Smooth muscle cell (in vitro differentiated cells): ENCODE data around the gene LHPP. TPM values are rescaled to one million over a fixed set of nuclear protein-coding genes. Genes with fewer than 3 reads are reported as not detected.

Experiments
- DNase-seq: peaks from one replicate; lab custom pipeline; 2025; ENCODE audit not compliant: unreplicated experiment; lab: John Stamatoyannopoulos, UW
- H2AFZ ChIP-seq: fragments of 200-600 bp; sonication (generic); 2 replicates; pipeline ENCODE4 v1.6.0; 2016; ENCODE audit warnings: antibody characterized with exemption, low read depth, mild to moderate bottlenecking
- H3F3A ChIP-seq: fragments of 200-600 bp; sonication (generic); 2 replicates; pipeline ENCODE4 v1.6.0; 2017; ENCODE audit warnings: antibody characterized with exemption, low read depth
- H3K27ac ChIP-seq: fragments of 200-600 bp; sonication (generic); 2 replicates; pipeline ENCODE4 v1.5.1; 2016; ENCODE audit warnings: low read depth, mild to moderate bottlenecking
- H3K27me3 ChIP-seq: fragments of 200-600 bp; sonication (generic); 2 replicates; pipeline ENCODE4 v1.6.1; 2016; ENCODE audit warnings: low read depth, mild to moderate bottlenecking
- H3K36me3 ChIP-seq: fragments of 200-600 bp; sonication (generic); 2 replicates; pipeline ENCODE4 v1.5.1; 2016; ENCODE audit warnings: low read depth
- H3K4me1 ChIP-seq: fragments of 200-600 bp; sonication (generic); 2 replicates; pipeline ENCODE4 v1.5.1; 2016; ENCODE audit warnings: low read depth
- H3K4me2 ChIP-seq: fragments of 200-600 bp; sonication (generic); 2 replicates; pipeline ENCODE4 v1.6.0; 2016; ENCODE audit warnings: mild to moderate bottlenecking
- H3K4me3 ChIP-seq: fragments of 200-600 bp; sonication (generic); 2 replicates; pipeline ENCODE4 v1.5.1; 2016; ENCODE audit warnings: mild to moderate bottlenecking
- H3K79me2 ChIP-seq: fragments of 200-600 bp; sonication (generic); 2 replicates; pipeline ENCODE4 v1.6.0; 2016; ENCODE audit warnings: low read depth, mild to moderate bottlenecking
- H3K9ac ChIP-seq: fragments of 200-600 bp; sonication (generic); 2 replicates; pipeline ENCODE4 v1.6.0; 2016; ENCODE audit warnings: low read depth
- H3K9me3 ChIP-seq: fragments of 200-600 bp; sonication (generic); replicated peaks from 2 replicates; pipeline ENCODE4 v1.5.1; 2016; ENCODE audit warnings: low read depth
- H4K20me1 ChIP-seq: fragments of 200-600 bp; sonication (generic); 2 replicates; pipeline ENCODE4 v1.6.0; 2016; ENCODE audit warnings: low read depth
- CTCF ChIP-seq: fragments of 200-600 bp; sonication (generic); IDR thresholded peaks from 2 replicates; pipeline ENCODE4 v1.5.1; 2017; ENCODE audit warnings: borderline replicate concordance, mild to moderate bottlenecking, antibody characterized with exemption; ENCODE audit not compliant: insufficient read depth, poor library complexity, severe bottlenecking
- WGBS: methylation state at CpG from one replicate; pipeline ENCODE4 v1.1.7; 2016; ENCODE audit warnings: low lambda C conversion rate; 5-methylcytosine and 5-hydroxymethylcytosine counted together
- polyA plus RNA-seq: library from polyadenylated mRNA; unstranded; fragments of >200 nt; fragmentation: Nextera tagmentation; extraction: Ambion mirVana; gene quantifications from 2 replicates; pipeline ENCODE4 v1.2.1, GENCODE V29; 2016
- total RNA-seq: library from RNA; depleted of rRNA; stranded (reverse); fragments of >200 nt; gene quantifications from 2 replicates; pipeline ENCODE4 v1.2.3, GENCODE V29; 2014

LHPP gene
- total and polyA plus RNA-seq, 2 experiments from 2014 or later: 7.6 to 14.0 TPM

DNA sequence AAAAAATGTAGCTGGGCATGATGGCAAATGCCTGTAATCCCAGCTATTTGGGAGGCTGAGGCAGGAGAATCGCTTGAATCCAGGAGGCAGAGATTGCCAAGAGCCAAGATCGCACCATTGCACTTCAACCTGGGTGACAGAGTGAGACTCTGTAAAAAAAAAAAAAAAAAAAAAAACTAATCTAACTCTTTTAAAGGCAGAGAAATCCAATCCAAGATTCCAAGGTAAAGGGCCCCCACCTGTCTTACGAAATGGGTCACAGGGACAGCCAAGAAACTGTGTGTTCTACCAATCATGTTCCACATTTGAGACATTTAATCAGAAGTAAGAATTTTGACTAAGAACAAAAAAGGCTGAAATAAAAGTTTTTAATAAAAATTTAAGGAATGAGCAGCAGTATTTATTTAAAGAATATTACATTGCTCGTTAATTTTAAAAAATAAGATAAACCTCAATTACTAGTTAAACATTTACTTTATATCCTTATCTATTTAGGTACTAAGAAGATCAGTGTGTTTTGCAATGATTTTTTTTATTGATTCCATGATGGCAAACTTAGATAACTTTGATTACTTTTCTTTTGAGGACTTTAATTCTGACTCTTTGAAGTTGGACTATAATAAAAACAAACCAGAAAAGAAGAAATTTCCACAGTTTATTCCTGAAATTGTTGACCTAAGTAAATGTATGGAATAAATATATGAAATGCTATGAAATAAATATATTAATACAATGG is 36.2 kb upstream of the LHPP start:
- H3K9ac ChIP-seq: no peak overlapping the region
- H3K27me3 ChIP-seq: no peaks in the 10 kb centered on the region
- no peak overlapping the region for H3K4me3 ChIP-seq
- no peak overlapping the region for H3K4me2 ChIP-seq
- no peak overlapping the region for H2AFZ ChIP-seq
- H3K9me3 ChIP-seq: no peaks in the 10 kb centered on the region
- H3K79me2 ChIP-seq: no peaks in the 10 kb centered on the region
- H3K36me3 ChIP-seq: no peaks in the 10 kb centered on the region
- H4K20me1 ChIP-seq: no peaks in the 10 kb centered on the region
- no peak for DNase-seq
- H3F3A ChIP-seq: no peaks in the 10 kb centered on the region
- no peak overlapping the region for H3K27ac ChIP-seq
- TF ChIP-seq CTCF: no peak
- H3K4me1 ChIP-seq: no peaks in the 10 kb centered on the region
- WGBS: over 99% methylated on average over 4 of the region's 4 CpGs

GRCh38 chr10:124428207-124428777 is 33.3 kb upstream of the LHPP start:
- no peaks in the 10 kb centered on the region for H3F3A ChIP-seq
- H3K9ac ChIP-seq: no peak overlapping the region
- no peak for DNase-seq
- H2AFZ ChIP-seq: no peak overlapping the region
- 80% methylated on average over 3 of the region's 3 CpGs for WGBS
- H4K20me1 ChIP-seq: no peaks in the 10 kb centered on the region
- H3K36me3 ChIP-seq: no peaks in the 10 kb centered on the region
- H3K4me2 ChIP-seq: no peak overlapping the region
- H3K4me1 ChIP-seq: no peaks in the 10 kb centered on the region
- H3K27me3 ChIP-seq: no peaks in the 10 kb centered on the region
- no peak overlapping the region for H3K27ac ChIP-seq
- no peaks in the 10 kb centered on the region for H3K79me2 ChIP-seq
- H3K9me3 ChIP-seq: no peaks in the 10 kb centered on the region
- no peak for TF ChIP-seq CTCF
- H3K4me3 ChIP-seq: no peak overlapping the region

DNA sequence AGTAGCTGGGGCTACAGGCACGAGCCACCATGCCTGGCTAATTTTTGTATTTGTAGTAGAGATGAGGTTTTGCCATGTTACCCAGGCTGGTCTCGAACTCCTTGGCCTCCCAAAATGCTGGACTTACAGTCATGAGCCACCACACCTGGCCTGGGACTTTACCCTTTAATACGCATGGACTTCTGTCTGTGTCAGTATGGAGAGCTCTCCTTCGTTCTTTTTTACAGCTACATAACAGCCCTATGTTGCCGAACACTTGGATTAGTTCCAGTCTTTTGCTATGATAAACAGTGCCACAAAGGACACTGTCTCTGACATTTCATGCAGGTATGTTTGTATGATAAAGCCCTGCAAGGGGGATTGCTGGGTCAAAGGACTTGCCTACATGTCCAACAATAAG is 32.0 kb upstream of the LHPP start:
- Histone ChIP-seq H3K36me3 (no peaks in the 10 kb centered on the region), H3K4me3 (no peak overlapping the region), H3K4me2 (no peak overlapping the region), H3K27me3 (no peaks in the 10 kb centered on the region), H3K4me1 (no peaks in the 10 kb centered on the region), H4K20me1 (no peaks in the 10 kb centered on the region), H3F3A (no peaks in the 10 kb centered on the region), H3K27ac (no peak overlapping the region), H2AFZ (no peak overlapping the region), H3K9ac (no peak overlapping the region), H3K9me3 (no peaks in the 10 kb centered on the region), H3K79me2 (no peaks in the 10 kb centered on the region)
- no peak for TF ChIP-seq CTCF
- no peak for DNase-seq
- 87% methylated on average over 5 of the region's 5 CpGs for WGBS

DNA sequence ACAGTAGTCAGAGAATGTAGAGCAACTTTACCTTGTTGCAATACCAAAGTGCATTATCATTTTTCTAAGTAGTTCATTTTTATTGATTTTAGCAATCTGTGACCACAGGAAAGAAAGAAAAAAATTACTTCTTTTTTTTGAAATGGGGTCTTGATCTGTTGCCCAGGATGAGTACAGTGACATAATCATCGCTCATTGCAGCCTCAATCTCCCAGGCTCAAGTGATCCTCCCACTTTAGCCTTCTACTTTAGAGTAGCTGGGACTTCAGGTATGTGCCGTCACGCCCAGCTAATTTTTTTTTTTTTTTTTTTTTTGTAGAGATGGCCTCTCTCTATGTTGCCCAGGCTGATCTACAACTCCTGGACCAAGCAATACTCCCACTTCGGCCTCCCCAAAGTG is 31.5 kb upstream of the LHPP start:
- Histone ChIP-seq H3F3A (no peaks in the 10 kb centered on the region), H3K27ac (no peak overlapping the region), H3K4me1 (no peaks in the 10 kb centered on the region), H3K36me3 (no peaks in the 10 kb centered on the region), H3K4me2 (no peak overlapping the region), H3K4me3 (no peak overlapping the region), H3K79me2 (no peaks in the 10 kb centered on the region), H3K9ac (no peak overlapping the region), H3K9me3 (no peaks in the 10 kb centered on the region), H2AFZ (no peak overlapping the region), H4K20me1 (no peaks in the 10 kb centered on the region), H3K27me3 (no peaks in the 10 kb centered on the region)
- no peak for TF ChIP-seq CTCF
- 90% methylated on average over 4 of the region's 4 CpGs for WGBS
- no peak for DNase-seq
